Measurements from ENCODE around the gene CDC20B.

Gene CDC20B

GRCh38 chr5:55172937-55173686 lies at the start of gene CDC20B:
TSS of gene CDC20B (minus strand) at chr5:55173177. CDS start at chr5:55173000, 177 bp downstream.
- DNase-seq: peak; percentile 34

GRCh38 chr5:55222092-55222984 lies 49.4 kb upstream of the CDC20B start:
- no peak for DNase-seq

- no peak for DNase-seq
These were observed 47.6 kb upstream of the CDC20B start for GRCh38 chr5:55220433-55221185.

GRCh38 chr5:55219770-55220169 lies 46.8 kb upstream of the CDC20B start:
- no peak for DNase-seq

- DNase-seq: no peak
These were observed 46.0 kb upstream of the CDC20B start for GRCh38 chr5:55218967-55219366.

GRCh38 chr5:55211184-55211874 lies 38.4 kb upstream of the CDC20B start:
- no peak for DNase-seq

GRCh38 chr5:55205001-55205400 lies 32.0 kb upstream of the CDC20B start:
- DNase-seq: no peak

- DNase-seq: no peak
These were observed 18.2 kb upstream of the CDC20B start for GRCh38 chr5:55191165-55191564.

- DNase-seq: no peak
These were observed 15.9 kb upstream of the CDC20B start for GRCh38 chr5:55188656-55189540.

GRCh38 chr5:55187370-55187769 lies 14.4 kb upstream of the CDC20B start:
- no peak for DNase-seq

- no peak for DNase-seq
These were observed 7.0 kb upstream of the CDC20B start for GRCh38 chr5:55180016-55180415.

GRCh38 chr5:55177078-55177477 lies 4.1 kb upstream of the CDC20B start:
- no peak for DNase-seq

- no peak for DNase-seq
These were observed 3.3 kb upstream of the CDC20B start for GRCh38 chr5:55176176-55176818.

GRCh38 chr5:55175781-55176175 lies 2.8 kb upstream of the CDC20B start:
- DNase-seq: no peak

- DNase-seq: peak; percentile 23
These were observed 782 bp upstream of the CDC20B start for GRCh38 chr5:55173687-55174230.

- DNase-seq: peak; percentile 58
These were observed 702 bp downstream of the CDC20B start for GRCh38 chr5:55172051-55172899.

- DNase-seq: no peak
These were observed 1.5 kb downstream of the CDC20B start for GRCh38 chr5:55171471-55171870.

- DNase-seq: no peak
These were observed 10.3 kb downstream of the CDC20B start for GRCh38 chr5:55162666-55163065.

- DNase-seq: peak; percentile 39
These were observed 12.3 kb downstream of the CDC20B start for GRCh38 chr5:55160493-55161209.

Measured in NCI-H446 treated with DMSO at 0.1 percent for 48 hours (cell line).